Suppressor macrophage (primary cell): ENCODE results near the gene S100A5.

Source experiments
- DNase-seq, 4 experiments: peaks; one replicate each; pipeline ENCODE4 v3.0.0-alpha.2; 2020 to 2022

Gene S100A5

GRCh38 chr1:153546796-153547559, 6.2 kb upstream of the S100A5 start:
- no peak for DNase-seq

- no peak for DNase-seq
Measured at GRCh38 chr1:153546371-153546770, 5.6 kb upstream of the S100A5 start.

- peak; percentile 86 to 92 (median 91) for DNase-seq
Measured at GRCh38 chr1:153545067-153546055, 4.6 kb upstream of the S100A5 start, which contains the start of gene S100A4. Gene S100A4 (minus strand): TSS chr1:153545806. CDS start chr1:153544794, 1,012 bp downstream.

- no peak for DNase-seq
Measured at GRCh38 chr1:153544453-153545066, 3.8 kb upstream of the S100A5 start.

- DNase-seq, result no peak
Measured at GRCh38 chr1:153543736-153544135, 3.0 kb upstream of the S100A5 start.

GRCh38 chr1:153542956-153543711, 2.4 kb upstream of the S100A5 start:
- peak in 3 of 4 experiments; percentile 56 to 72 (median 60) for DNase-seq

GRCh38 chr1:153541641-153542590, 1.2 kb upstream of the S100A5 start:
- DNase-seq, result no peak

GRCh38 chr1:153539395-153540093, 1.2 kb downstream of the S100A5 start:
- DNase-seq, result no peak

- DNase-seq, result no peak
Measured at GRCh38 chr1:153538315-153538821, 2.4 kb downstream of the S100A5 start.

GRCh38 chr1:153537376-153537730, 3.4 kb downstream of the S100A5 start:
- no peak for DNase-seq

- peak; percentile 66 to 81 (median 78) for DNase-seq
Measured at GRCh38 chr1:153536671-153537375, 3.9 kb downstream of the S100A5 start.

- peak; percentile 86 to 95 (median 94) for DNase-seq
Measured at GRCh38 chr1:153536012-153536670, 4.6 kb downstream of the S100A5 start.

- peak; percentile 77 to 89 (median 88) for DNase-seq
Measured at GRCh38 chr1:153535242-153536011, 5.3 kb downstream of the S100A5 start, which contains the start of gene S100A6. Gene S100A6 (minus strand): TSS chr1:153535991. CDS start chr1:153535339, 652 bp downstream.

GRCh38 chr1:153534925-153535241, 5.9 kb downstream of the S100A5 start:
- no peak for DNase-seq

- DNase-seq, result peak in 1 of 4 experiments; percentile 32
Measured at GRCh38 chr1:153534226-153534924, 6.4 kb downstream of the S100A5 start.

GRCh38 chr1:153533689-153534201, 7.0 kb downstream of the S100A5 start:
- peak in 3 of 4 experiments; percentile 45 to 56 (median 49) for DNase-seq
